ENCODE results near the gene SCP2. TPM values are rescaled to one million over a fixed set of nuclear protein-coding genes. Genes with fewer than 3 reads are reported as not detected.
"Not testable (repeated sequence)": the region's sequence is repeated elsewhere in the genome, so short reads cannot be mapped to it uniquely, and the experiment has no call there.

The SCP2 gene
- polyA plus RNA-seq, 12 donors = 69.2 to 136 (median 88.4) TPM; not detected in 1

DNA sequence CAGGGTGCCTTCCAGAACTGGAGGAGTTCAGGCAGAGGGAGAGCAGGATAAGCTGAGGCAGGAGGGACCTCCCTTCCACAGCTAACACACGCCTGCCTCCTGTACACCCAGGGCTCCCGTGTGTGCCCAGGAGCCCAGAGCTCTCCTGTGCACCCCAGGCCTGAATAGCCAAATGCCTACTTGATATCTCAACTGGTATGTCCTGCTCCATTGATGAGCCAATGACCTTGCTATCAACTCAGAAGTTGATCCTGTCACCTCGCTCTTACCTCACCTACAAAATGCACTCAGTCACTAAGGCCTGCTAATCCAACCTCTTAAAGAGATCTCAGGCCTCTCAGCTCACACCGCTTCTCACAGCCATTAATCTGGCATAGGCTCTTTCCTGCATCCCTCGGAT is 12.6 kb upstream of the SCP2 start:
- no peak for DNase-seq

DNA sequence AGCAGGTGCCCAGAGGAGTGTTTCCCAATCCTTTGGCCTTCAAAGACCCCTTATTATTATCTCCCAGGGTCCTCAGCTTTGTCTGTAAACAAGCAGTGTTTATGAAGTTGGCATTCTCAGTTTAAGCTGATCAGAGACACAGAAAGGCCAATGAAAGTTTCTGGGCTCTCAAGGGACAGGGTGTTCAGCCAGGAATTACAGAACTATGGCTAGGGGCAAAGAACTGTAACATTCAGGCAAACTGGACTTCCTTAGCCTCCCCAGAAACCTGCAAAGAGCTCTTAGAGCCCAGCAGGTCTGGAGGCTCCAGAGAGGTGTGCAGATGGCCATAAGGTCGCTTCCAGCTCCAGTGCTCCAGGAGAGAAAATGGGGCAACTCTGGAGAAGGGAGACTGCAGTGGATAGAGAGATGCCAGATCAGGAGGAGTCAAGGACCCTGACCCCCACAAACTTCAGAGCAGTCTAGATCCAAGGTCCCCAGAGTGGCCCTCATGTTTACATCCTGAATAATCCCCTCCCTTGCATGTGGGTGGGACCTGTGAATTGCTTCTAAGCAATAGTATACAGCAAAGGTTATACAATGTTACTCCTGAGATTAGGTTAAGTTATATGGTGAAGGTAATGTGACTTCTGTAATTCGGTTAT is 11.7 kb upstream of the SCP2 start:
- DNase-seq = no peak

DNA sequence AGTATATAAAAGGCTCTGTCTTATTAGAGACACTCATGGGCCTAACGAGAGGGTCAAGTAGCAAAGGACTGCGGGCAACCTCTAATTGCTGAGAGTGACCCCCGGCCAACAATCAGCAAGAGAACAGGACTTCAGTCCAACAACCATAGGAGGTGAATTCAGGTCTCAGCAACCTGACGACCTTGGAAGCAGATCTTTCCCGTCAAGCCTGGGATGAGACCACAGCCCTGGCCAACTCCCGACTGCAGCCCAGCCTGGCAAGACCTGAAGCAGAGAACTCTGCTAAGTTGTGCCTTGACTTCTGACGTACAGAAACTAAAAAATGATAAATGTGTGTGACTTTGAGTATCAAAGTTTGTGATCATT is 11.2 kb upstream of the SCP2 start:
- no peak for DNase-seq

DNA sequence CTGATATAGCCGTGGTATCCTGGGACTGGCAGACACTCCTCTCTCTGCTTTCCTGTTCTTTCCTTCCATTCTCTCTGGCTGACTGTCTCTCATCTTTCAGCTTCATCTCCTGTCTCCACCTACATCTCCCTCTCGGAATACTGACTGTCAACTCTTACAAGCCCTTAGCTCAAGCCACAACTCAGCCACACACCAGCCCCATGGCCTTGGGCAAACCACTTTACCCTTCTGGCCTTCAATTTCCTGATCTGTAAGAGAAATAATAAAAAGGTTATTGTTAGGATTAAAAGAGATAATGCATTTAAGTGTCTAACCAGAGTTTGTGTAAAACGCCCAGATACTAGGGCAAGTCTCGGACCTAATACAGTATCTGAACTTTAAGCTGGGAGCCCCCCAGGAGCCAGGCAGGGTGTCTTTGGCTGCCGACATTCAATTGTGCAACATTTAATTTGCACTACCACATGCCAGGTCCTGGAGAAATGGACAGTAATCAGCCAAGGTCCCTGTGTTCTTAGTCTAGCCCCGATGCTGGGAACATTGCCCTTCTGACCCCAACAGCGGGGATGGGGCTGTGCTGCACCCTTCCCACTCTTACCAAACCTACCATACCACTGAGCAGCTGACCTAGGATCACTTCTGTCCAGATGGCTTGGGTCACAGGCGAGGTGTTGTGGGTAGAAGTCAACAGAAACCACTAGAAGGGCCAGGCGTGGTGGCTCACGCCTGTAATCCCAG is 10.7 kb upstream of the SCP2 start:
- DNase-seq = no peak

DNA sequence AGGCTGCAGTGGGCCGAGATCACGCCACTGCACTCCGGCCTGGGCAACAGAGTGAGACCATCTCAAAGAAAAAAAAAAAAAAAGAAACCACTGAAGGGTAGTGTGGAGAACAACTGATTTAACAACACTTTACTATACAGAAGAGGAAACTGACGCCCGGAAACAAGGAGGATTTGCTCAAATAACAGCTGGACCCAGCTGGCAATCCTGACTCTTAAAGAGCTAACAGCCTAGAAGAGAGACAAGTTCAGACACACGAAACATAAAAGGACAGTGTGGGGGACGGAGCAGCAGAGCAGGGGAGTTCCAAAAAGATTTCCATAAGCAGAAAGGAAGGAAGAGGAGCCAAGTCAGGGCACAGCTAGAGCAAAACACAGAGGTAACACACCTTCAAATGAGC is 9.9 kb upstream of the SCP2 start:
- no peak for DNase-seq

DNA sequence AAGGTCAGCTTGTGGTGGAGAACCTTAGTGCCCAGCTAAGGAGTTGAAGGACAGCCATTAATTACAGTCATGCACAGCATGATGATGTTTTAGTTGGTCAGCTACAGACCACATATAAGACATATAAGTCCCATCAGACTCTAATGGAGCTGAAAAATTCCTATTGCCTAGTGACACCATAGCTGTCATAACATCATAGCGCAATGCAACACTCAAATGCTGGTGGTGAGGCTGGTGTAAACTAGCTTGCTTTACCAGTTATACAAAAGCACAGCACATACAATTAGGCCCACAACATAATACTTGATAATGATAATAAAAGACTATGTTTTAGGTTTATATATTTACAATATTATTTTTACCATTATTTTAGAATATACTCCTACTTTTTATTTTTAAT is 9.5 kb upstream of the SCP2 start:
- DNase-seq = no peak

DNA sequence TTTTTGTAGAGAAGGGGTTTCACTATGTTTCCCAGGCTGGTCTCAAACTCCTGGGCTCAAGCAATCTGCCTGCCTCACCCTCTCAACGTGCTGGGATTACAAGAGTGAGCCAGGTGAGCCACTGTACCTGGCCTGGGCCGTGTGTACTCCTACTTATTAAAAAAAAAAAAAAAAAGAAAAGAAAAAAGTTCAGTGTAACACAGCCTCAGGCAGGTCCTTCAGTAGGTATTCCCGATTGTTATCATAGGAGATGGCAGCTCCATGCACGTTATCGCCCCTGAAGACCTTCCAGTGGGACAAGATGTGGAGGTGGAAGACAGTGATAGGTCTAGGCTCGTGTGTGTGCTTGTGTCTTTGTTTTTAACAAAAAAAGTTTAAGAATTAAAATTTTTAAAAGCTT is 8.9 kb upstream of the SCP2 start:
- DNase-seq = no peak

DNA sequence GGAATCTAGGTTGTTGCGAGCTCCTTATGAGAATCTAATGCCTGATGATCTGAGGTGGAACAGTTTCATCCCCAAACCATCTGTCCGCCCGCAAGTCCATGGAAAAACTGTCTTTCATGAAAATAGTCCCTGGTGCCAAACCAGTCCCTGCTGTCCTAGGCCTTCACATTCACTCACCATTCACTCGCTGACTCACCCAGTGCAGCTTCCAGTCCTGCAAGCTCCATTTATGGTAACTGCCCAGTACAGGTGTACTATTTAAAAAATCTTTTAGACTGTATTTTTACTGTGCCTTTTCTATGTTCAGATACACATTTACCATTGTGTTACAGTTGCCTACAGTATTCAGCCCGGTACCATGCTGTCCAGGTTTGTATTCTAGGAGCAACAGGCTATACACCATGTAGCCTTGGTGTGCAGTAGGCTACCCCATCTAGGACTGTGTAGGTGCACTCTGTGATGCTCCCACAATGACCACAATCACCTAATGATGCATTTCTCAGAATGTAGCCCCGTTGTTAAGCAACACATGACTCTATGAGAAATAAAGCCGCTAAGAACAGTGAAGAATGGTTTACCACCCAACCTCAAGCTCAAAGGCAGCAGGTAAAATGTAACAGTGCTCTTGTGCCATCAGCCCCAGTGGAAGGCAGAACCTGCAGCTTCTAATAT is 7.9 kb upstream of the SCP2 start:
- DNase-seq = no peak

DNA sequence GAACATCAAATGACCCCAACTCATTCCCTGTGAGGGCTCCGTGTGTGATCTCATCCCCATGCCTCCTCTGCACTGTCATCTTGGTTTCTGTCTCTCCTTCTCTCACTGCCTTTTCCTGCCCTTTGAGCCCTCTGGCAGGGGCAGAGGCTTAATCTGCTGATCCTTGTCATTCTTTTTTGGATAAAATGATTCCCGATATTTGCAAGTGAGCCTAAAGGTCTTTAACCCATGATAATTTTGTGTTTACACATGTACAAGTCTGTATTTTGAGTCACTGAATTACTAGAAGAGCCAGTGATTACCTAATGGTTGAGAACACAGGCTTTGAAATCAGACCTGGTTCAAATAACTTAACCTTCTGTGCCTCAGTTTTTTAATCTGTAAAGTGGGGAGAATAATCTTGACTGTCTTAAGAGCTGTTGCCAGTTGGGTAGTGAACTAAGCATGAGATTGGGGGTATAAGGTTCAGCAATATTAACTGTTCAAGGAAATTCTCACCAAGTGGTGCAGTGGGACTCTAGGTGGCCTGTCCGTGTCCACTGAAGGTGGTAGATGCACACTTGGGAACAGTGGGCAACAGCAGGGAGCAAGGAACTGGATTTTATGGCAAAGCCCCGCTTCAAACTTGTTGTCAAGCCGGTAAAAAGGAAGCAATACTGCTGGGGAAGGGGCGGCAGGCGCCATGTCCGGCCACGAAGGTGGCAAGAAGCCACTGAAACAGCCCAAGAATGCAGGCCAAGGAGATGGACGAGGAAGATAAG is 7.2 kb upstream of the SCP2 start:
- no peak for DNase-seq

DNA sequence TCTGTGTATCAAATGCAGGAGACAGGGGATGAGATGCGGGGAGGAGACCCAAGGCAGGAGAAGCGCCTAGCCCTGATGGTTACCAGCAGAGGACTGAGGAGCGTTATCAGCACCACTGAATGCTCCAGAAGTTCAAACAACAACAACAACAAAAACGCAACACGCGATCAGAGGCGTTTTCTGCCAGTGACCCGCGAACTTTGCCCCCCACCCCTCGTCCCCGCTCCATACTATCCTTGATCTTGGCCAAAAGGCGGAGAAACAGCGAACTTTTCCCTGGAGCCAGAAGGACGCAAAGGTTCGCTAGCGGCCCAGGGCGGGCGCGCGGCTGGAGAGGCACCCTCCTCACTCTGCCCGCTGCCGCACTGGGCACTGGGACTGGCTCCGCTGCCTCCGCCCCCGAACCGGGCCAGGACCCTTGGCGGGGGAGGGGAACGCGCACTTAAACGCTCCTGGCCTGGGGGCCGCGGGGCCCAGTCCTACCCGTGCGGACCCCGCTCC is 6.2 kb upstream of the SCP2 start:
- no peak for DNase-seq

DNA sequence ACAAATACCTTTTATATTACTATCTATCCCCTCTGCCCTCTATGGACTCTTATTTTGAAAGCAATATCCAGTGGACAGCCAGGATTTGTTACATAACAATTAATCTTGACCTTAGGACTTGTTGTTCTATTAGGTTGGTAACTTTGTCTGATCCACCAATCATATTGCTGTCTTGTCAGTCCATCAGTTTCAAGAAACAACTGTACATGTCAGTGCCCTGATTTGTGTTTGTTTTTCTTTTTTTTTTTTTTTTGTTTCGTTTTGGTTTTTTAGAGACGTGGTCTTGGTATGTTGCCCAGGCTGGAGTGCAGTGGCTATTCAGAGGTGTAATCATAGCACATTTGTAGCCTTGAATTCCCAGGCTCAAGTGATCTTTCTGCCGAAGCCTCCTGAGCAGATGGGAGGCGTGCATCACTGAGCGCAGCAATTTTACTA is 1.5 kb upstream of the SCP2 start:
- no peak for DNase-seq

DNA sequence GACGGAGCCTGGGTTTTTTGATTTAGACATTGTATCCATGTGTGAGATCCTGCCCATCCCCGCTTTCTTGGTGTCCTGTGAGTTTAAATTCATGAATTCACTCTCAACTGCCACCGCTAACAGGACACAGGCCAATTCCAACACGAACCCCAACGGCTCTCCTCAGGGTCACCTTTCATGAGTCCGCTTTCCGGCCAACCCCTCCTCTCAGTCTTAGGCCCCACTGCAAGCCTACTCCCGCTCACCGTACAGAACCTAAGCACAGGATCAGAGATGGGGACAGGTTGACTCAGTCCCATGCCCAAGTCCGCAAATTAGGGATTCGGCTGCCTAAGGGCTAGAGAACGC is 238 bp upstream of the SCP2 start:
- DNase-seq = no peak

DNA sequence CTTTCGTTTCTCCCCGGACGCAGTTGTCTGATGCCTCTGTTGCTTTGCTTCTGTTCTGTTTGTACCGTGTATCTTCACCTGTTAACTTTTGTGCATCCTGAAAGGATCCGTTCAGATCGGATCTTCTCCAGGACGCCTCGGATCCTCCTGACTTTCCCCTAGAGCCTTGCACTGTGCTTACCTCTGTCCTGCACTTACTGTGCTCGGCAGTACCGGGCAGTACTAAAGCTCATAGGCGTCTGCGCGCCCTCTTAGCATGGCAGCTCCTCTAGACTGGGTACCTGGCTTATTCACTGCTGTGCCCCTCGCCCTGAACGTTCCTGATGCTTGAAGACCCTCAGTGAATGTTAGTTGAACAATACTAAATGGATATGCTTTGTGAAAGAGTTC is 934 bp downstream of the SCP2 start:
- DNase-seq = no peak

DNA sequence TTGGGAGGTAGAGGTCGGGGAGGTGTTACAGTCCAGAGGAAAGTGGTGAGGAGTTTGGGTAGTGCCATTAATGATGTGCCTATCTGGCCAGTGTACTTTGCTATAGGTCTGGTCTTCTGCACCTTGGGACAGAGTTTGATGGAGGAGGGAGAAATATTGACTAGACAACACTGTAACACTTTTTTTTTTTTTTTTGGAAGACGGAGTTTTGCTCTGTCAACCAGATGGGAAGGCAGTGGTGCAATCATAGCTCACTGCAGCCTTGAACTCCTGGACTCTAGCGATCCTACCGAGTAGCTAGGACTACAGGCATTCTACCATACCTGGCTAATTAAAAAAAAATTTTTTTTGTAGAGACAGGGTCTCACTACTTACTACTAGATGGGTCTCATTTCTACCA is 1.9 kb downstream of the SCP2 start:
- no peak for DNase-seq

DNA sequence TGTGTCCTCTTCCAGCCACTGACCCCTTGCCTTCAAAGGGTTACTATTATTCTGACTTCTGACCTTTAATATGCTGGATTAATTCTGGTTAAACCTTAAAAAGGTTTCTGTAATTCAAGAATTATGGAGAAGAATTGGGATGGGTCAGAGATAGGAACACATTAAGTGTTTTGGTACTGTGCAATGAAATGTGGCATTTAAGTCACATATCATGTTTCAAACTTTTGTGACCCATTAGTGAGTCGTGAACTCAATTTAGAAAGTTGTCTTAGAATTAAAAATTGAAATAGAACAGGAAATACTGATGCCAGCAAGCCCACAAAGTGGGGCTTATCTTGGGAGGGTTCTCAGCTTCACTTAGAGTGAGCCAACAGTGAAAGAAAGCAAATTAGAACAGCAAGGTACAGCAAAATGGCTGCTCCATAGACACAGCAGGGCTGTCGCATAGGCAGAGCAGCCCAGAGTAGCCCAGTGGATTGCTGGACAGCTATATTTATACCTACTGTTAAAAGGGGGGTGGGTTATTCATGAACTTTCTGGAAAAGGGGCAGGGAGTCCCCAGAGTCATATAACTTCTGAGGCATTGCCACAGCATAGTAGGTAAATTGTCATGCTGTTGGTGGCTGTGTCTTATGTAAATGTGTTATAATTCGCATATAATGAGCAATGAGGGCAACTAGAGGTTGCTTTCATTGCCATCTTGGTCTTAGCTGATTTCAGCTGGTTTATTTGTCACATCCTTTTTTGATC is 10.5 kb downstream of the SCP2 start:
- no peak for DNase-seq

DNA sequence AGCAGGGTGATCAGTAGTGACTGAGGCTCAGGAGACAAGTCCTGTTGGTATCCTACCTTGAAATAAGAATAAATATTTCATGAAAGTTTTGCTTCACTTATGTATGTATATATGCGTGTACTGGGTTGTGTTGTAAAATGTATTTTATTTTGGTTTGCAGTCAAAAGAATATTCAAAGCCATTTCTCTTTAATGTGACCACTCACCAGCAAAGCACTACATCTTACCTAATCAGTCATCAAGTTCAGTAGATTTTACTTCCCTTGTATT is 11.0 kb downstream of the SCP2 start:
- no peak for DNase-seq

DNA sequence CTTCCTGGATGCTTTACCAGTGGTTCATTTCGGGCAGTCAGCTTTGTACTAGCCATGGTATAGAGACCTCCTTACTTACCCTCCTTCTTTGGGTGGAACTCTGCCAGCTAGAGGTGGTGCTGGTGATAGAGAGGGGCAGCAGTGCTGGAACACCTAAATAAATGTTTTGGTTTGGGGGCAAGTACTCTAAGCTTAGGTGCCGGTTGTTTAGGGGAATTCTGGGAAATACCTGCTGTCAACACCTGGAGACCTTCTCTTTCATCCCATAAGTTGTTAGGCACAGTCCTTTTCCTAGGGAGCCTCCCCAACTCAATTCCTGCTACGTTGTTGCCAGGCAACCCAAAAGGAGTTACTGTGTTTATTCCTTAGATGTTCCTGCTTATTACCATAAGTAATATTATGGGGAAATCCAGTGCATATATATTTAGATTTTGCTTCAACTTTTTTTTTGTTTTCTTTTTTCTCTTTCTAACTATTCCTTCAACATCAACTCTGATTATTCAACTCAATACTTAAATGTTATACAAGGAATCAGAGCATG is 16.9 kb downstream of the SCP2 start:
- DNase-seq = no peak

DNA sequence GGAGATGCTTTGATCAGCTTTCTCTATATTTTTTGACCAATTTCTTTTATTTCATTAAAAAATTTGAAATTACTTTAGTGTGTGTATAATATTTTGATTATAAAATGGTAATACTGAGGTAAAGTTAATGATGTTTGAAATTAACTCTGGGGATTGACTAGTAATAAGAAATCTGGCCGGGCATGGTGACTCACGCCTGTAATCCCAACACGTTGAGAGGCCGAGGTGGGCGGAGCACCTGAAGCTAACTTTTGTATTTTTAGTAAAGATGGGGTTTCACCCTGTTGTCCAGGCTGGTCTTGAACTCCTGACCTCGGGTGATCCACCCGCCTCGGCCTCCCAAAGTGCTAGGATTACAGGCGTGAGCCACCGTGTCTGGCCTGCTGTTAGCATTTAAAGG is 17.5 kb downstream of the SCP2 start:
- no peak for DNase-seq

DNA sequence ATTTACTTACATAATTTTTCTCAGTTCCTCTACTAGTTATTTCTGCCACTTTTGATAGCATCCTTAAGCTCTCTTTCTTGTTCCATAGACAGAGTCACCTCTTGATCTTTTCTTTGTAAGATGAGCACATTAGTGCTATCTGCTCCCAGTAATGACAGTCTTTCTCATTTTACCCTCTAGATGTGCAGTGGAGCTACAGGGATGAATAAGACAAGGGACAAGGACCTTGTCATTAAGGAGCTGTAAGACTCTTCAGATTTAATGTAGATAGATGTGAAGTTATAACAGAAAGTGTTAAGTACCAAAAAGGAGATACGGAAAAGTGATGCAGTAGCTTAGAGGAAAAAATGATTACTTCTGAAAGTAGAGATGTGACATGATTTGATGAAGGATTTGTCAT is 20.4 kb downstream of the SCP2 start:
- no peak for DNase-seq

DNA sequence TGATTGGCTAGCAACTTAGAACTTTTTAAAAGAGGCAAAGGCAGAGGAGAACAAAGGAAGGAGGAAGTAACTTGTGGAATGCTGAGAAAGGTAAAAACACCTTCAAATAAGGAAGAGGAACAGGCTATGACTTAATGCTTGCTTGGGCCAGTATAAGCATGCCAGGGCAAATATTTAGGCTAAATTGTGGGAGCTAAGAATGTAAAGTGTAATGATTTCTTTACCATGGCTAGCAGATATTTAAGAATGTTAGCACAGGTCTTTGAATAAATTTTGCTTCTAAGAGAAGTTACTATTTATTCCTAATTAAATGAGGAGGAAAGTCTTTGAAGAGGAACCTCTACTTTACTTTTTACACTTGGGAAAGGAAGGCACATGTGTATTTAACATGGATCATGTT is 22.5 kb downstream of the SCP2 start:
- not testable (repeated sequence) for DNase-seq

DNA sequence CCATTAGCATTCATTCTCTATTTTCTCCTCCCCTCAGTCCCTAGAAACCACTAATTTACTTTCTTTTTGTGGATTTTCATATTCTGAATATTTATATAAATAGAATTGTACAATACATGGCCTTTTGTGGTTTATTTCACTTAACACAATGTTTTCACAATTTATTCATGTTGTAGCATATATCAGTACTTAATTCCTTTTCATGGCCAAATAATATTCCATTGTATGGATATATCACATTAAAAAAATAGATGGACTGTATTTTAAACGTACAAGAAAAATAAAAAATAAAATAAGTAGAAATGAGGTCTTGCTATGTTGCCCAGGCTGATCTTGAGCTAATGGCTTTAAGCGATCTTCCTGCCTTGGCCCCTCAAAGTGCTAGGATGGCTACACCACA is 25.0 kb downstream of the SCP2 start:
- DNase-seq = no peak

Data from muscle of arm (tissue), 12 donors.